GM23248 (cell line): Measurements from ENCODE around the gene PCCA. TPM values are rescaled to one million over a fixed set of nuclear protein-coding genes. Genes with fewer than 3 reads are reported as not detected.
"Not testable (repeated sequence)": the region's sequence is repeated elsewhere in the genome, so short reads cannot be mapped to it uniquely, and the experiment has no call there.

ENCODE experiments used
- DNase-seq: peaks from one replicate; pipeline ENCODE4 v3.0.0-alpha.2; 2015
- H2AFZ ChIP-seq: fragments of 200-600 bp; sonication (generic); 2 replicates; pipeline ENCODE4 v1.6.1; 2016; ENCODE audit warnings: antibody characterized with exemption
- H3F3A ChIP-seq: fragments of 200-600 bp; sonication (generic); 2 replicates; pipeline ENCODE4 v1.6.1; 2016; ENCODE audit warnings: mild to moderate bottlenecking, antibody characterized with exemption, mixed run types; ENCODE audit not compliant: insufficient read depth
- H3K27ac ChIP-seq: fragments of 200-600 bp; sonication (generic); 2 replicates; pipeline ENCODE4 v1.5.1; 2016; ENCODE audit warnings: mild to moderate bottlenecking
- H3K27me3 ChIP-seq: fragments of 200-600 bp; sonication (generic); replicated peaks from 2 replicates; pipeline ENCODE4 v1.6.1; 2016; ENCODE audit warnings: mild to moderate bottlenecking; ENCODE audit not compliant: insufficient read depth
- H3K36me3 ChIP-seq: fragments of 200-600 bp; sonication (generic); 2 replicates; pipeline ENCODE4 v1.6.1; 2016; ENCODE audit warnings: low read depth, mild to moderate bottlenecking
- H3K4me1 ChIP-seq: fragments of 200-600 bp; sonication (generic); 2 replicates; pipeline ENCODE4 v1.6.1; 2016; ENCODE audit warnings: mild to moderate bottlenecking; ENCODE audit not compliant: insufficient read depth
- H3K4me2 ChIP-seq: fragments of 200-600 bp; sonication (generic); one replicate; pipeline ENCODE4 v1.6.1; 2016; ENCODE audit warnings: mild to moderate bottlenecking; ENCODE audit not compliant: unreplicated experiment
- H3K4me3 ChIP-seq: fragments of 200-600 bp; sonication (generic); 2 replicates; pipeline ENCODE4 v1.5.1; 2016; ENCODE audit warnings: mild to moderate bottlenecking
- H3K79me2 ChIP-seq: fragments of 200-600 bp; sonication (generic); 2 replicates; pipeline ENCODE4 v1.6.1; 2016; ENCODE audit warnings: mild to moderate bottlenecking; ENCODE audit not compliant: insufficient read depth
- H3K9ac ChIP-seq: fragments of 200-600 bp; sonication (generic); 2 replicates; pipeline ENCODE4 v1.6.1; 2016; ENCODE audit warnings: mild to moderate bottlenecking
- H3K9me2 ChIP-seq: fragments of 200-600 bp; sonication (generic); 2 replicates; pipeline ENCODE4 v1.6.1; 2016; ENCODE audit warnings: mixed run types, mild to moderate bottlenecking, moderate library complexity; ENCODE audit not compliant: insufficient read depth
- H3K9me3 ChIP-seq: fragments of 200-600 bp; sonication (generic); one replicate; pipeline ENCODE4 v1.6.1; 2017; ENCODE audit warnings: low read depth
- H4K20me1 ChIP-seq: fragments of 200-600 bp; sonication (generic); 2 replicates; pipeline ENCODE4 v1.6.0; 2016; ENCODE audit not compliant: insufficient read depth
- EZH2 ChIP-seq: fragments of 200-600 bp; sonication (generic); IDR thresholded peaks from 2 replicates; pipeline ENCODE4 v1.6.1; 2018; ENCODE audit warnings: antibody characterized with exemption, mild to moderate bottlenecking; ENCODE audit not compliant: insufficient read depth, poor library complexity, severe bottlenecking
- EZH2phosphoT487 ChIP-seq: fragments of 200-600 bp; sonication (generic); IDR thresholded peaks from 2 replicates; pipeline ENCODE4 v1.6.1; 2018; ENCODE audit warnings: antibody characterized with exemption, moderate library complexity, mild to moderate bottlenecking, low read depth; ENCODE audit not compliant: insufficient read depth
- WGBS, 2 experiments: methylation state at CpG; one replicate each; pipeline ENCODE4 v1.1.6; 2015 to 2017; ENCODE audit warnings: low lambda C conversion rate in 2 of 2, low coverage in 1 of 2; ENCODE audit errors: missing lambda C conversion rate in 2 of 2; 5-methylcytosine and 5-hydroxymethylcytosine counted together
- in situ Hi-C: fragments of 300-500 bp; cut with MboI; formaldehyde crosslinking; loops from 2 replicates; pipeline ENCODE4 v1.15.0; 2020
- polyA plus RNA-seq: library from polyadenylated mRNA; unstranded; fragments of >200 nt; fragmentation: Nextera tagmentation; extraction: Ambion mirVana; gene quantifications from 2 replicates; pipeline ENCODE4 v1.2.1, GENCODE V29; 2016
- total RNA-seq: library from RNA; depleted of rRNA; stranded (reverse); fragments of >200 nt; shearing (Covaris generic); gene quantifications from 2 replicates; pipeline ENCODE4 v1.2.3, GENCODE V29; 2014

Gene PCCA
- total and polyA plus RNA-seq, 2 experiments from 2014 or later = 9.1 to 9.6 TPM

GRCh38 chr13:100158569-100158968 lies 69.7 kb downstream of the PCCA start:
- H3K4me2 ChIP-seq = no peak overlapping the region

DNA sequence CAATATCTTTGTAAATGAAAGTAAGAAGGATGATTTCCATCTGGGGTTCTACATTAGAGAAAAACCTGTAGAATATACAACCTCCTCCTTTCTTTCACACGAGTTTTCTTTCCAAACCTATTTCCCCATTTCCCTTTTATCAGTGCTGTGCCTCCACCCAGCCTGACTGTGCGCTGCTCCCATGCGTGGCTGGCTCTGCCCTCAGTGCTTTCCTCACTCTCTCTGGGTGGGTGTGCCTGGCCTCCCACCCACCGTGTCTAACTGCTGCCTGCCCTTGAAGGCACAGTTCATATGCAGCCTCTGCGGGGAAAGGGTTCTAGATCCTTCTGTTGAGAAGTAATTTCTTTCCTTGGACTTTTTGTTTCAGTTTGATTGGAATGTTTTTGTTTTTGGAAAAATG lies 70.7 kb downstream of the PCCA start:
- H2AFZ ChIP-seq = no peak overlapping the region
- no peaks in the 10 kb centered on the region for H3K79me2 ChIP-seq
- H3K9me3 ChIP-seq = no peaks in the 10 kb centered on the region
- in situ Hi-C loops = no loop called here
- 82 to 89% methylated on average over 5 of the region's 5 CpGs for WGBS, 2 experiments
- no peak overlapping the region for H3K4me3 ChIP-seq
- H3F3A ChIP-seq = no peaks in the 10 kb centered on the region
- H3K27me3 ChIP-seq = no peaks in the 10 kb centered on the region
- 0 out of 2 replicates have a peak, but pooled peaks cover 3% of the 10 kb centered on the region for H3K36me3 ChIP-seq
- no peaks in the 10 kb centered on the region for H4K20me1 ChIP-seq
- H3K4me2 ChIP-seq = no peak overlapping the region
- H3K9ac ChIP-seq = no peak overlapping the region
- peaks cover 8% of the 10 kb centered on the region for H3K4me1 ChIP-seq
- no peaks in the 10 kb centered on the region for H3K9me2 ChIP-seq
- DNase-seq = no peak
- H3K27ac ChIP-seq = no peak overlapping the region
- TF ChIP-seq EZH2phosphoT487 (no peak), EZH2 (no peak)

More at GRCh38 chr13:100158569-100158968, 69.7 kb downstream of the PCCA start:
- no peaks in the 10 kb centered on the region for H3K9me3 ChIP-seq
- H3K79me2 ChIP-seq = no peaks in the 10 kb centered on the region
- no peak for DNase-seq
- H3K9ac ChIP-seq = no peak overlapping the region
- in situ Hi-C loops = no loop called here
- H3K27ac ChIP-seq = no peak overlapping the region
- TF ChIP-seq EZH2 = no peak
- no peak for TF ChIP-seq EZH2phosphoT487
- H3K27me3 ChIP-seq = no peaks in the 10 kb centered on the region
- no peaks in the 10 kb centered on the region for H3K9me2 ChIP-seq
- H3F3A ChIP-seq = no peaks in the 10 kb centered on the region
- H4K20me1 ChIP-seq = no peaks in the 10 kb centered on the region
- no peak overlapping the region for H3K4me3 ChIP-seq
- H3K36me3 ChIP-seq = 0 out of 2 replicates have a peak, but pooled peaks cover 3% of the 10 kb centered on the region
- 92% methylated on average over 2 of the region's 2 CpGs for WGBS, 2 experiments
- H3K4me1 ChIP-seq = peaks cover 8% of the 10 kb centered on the region
- H2AFZ ChIP-seq = no peak overlapping the region

DNA sequence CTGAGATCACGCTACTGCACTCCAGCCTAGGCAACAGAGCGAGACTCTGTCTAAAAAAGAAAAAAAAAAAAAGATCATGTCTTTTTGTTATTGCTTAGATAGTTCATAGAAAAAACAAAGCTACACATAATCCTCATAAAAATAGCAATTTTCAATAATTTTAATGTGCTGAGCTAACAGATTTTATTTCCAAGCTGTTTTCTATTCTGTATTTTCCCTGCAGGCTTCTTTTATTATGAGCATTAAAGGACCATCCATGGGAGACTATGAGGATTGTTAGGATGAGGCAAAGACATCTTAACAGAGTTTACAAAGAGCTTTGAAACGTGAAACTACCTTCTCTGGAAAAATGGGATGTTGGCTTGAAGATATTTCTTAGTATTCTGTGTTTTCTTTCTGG lies 71.6 kb downstream of the PCCA start:
- H3K36me3 ChIP-seq = 0 out of 2 replicates have a peak, but pooled peaks cover 3% of the 10 kb centered on the region
- H3K9me3 ChIP-seq = no peaks in the 10 kb centered on the region
- no peaks in the 10 kb centered on the region for H3K27me3 ChIP-seq
- no peaks in the 10 kb centered on the region for H3F3A ChIP-seq
- no peak overlapping the region for H3K27ac ChIP-seq
- no peak overlapping the region for H3K9ac ChIP-seq
- TF ChIP-seq EZH2phosphoT487 (no peak), EZH2 (no peak)
- H3K79me2 ChIP-seq = no peaks in the 10 kb centered on the region
- no peak overlapping the region for H3K4me3 ChIP-seq
- WGBS, 2 experiments = 100% methylated on average over 3 of the region's 3 CpGs
- no peaks in the 10 kb centered on the region for H3K9me2 ChIP-seq
- no peak for DNase-seq
- H3K4me2 ChIP-seq = no peak overlapping the region
- no peak overlapping the region for H2AFZ ChIP-seq
- peaks cover 8% of the 10 kb centered on the region for H3K4me1 ChIP-seq
- H4K20me1 ChIP-seq = no peaks in the 10 kb centered on the region
- in situ Hi-C loops = no loop called here

DNA sequence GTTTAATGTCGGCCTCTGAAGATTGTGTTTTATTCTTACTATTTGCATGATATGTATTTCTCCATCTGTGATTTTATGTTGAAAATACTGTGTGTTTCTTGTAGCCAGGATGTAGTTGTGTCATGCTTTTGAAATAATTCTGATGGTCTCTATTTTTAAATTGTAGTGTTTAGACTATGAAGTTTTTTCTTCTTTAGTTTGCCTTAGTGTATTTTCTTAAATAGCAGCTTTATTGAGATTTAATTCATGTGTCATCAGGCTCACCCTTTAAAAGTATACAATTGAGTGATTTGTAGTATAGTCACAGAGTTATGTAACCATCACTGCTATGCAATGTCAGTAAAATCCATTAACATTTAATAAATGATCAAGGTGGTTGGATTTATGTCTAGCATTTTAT lies 74.5 kb downstream of the PCCA start:
- H3K79me2 ChIP-seq = no peaks in the 10 kb centered on the region
- 0 out of 2 replicates have a peak, but pooled peaks cover 4% of the 10 kb centered on the region for H4K20me1 ChIP-seq
- no peaks in the 10 kb centered on the region for H3F3A ChIP-seq
- no peak overlapping the region for H3K4me2 ChIP-seq
- H3K9me2 ChIP-seq = no peaks in the 10 kb centered on the region
- H3K9ac ChIP-seq = no peak overlapping the region
- no peaks in the 10 kb centered on the region for H3K36me3 ChIP-seq
- H3K4me3 ChIP-seq = no peak overlapping the region
- no peaks in the 10 kb centered on the region for H3K4me1 ChIP-seq
- DNase-seq = no peak
- no peaks in the 10 kb centered on the region for H3K9me3 ChIP-seq
- H2AFZ ChIP-seq = no peak overlapping the region
- TF ChIP-seq EZH2phosphoT487 (no peak), EZH2 (no peak)
- no peaks in the 10 kb centered on the region for H3K27me3 ChIP-seq
- no peak overlapping the region for H3K27ac ChIP-seq
- WGBS, 2 experiments = 100% methylated on average over 1 of the region's 1 CpG
- in situ Hi-C loops = no loop called here

GRCh38 chr13:100173203-100173602 lies 84.3 kb downstream of the PCCA start:
- Histone ChIP-seq H3K4me1 (no peaks in the 10 kb centered on the region; the same call in 1 of the 2 replicates), H3K9ac (no peak overlapping the region), H3K9me2 (no peaks in the 10 kb centered on the region), H3K27me3 (no peaks in the 10 kb centered on the region), H3F3A (no peaks in the 10 kb centered on the region), H2AFZ (no peak overlapping the region), H3K4me2 (no peak overlapping the region), H3K4me3 (no peak overlapping the region), H3K27ac (no peak overlapping the region), H4K20me1 (no peaks in the 10 kb centered on the region), H3K36me3 (no peaks in the 10 kb centered on the region), H3K79me2 (no peaks in the 10 kb centered on the region), H3K9me3 (no peaks in the 10 kb centered on the region)
- TF ChIP-seq EZH2 (no peak), EZH2phosphoT487 (no peak)
- DNase-seq = no peak
- 89 to 90% methylated on average over 5 of the region's 5 CpGs for WGBS, 2 experiments
- in situ Hi-C loops = no loop called here

- in situ Hi-C loops = not testable (repeated sequence)
- 91 to 97% methylated on average over 4 of the region's 4 CpGs for WGBS, 2 experiments
Observed at GRCh38 chr13:100174455-100174854, 85.6 kb downstream of the PCCA start.

More at GRCh38 chr13:100174455-100174854, 85.6 kb downstream of the PCCA start:
- not testable (repeated sequence) for H3K79me2 ChIP-seq, H3F3A ChIP-seq, H3K27ac ChIP-seq, DNase-seq, H3K4me2 ChIP-seq, H3K9ac ChIP-seq, H4K20me1 ChIP-seq, H3K4me1 ChIP-seq, H3K9me3 ChIP-seq, H2AFZ ChIP-seq, H3K4me3 ChIP-seq, H3K9me2 ChIP-seq, H3K27me3 ChIP-seq, H3K36me3 ChIP-seq
